Stimulated activated CD4-positive, alpha-beta T cell treated with anti-CD3 and anti-CD28 coated beads, Interleukin-12 subunit alpha, Interleukin-12 subunit beta, amount 100 ng/mL, for 4 hours (primary cell): ENCODE data around the gene EEFSEC.

Experiments used
- DNase-seq: peaks from one replicate; pipeline ENCODE4 v3.0.0-alpha.2; 2020

EEFSEC gene

GRCh38 chr3:128275316-128276145 lies 122.2 kb downstream of the EEFSEC start:
- DNase-seq, result no peak

GRCh38 chr3:128276146-128276435 lies 122.8 kb downstream of the EEFSEC start:
- no peak for DNase-seq

GRCh38 chr3:128276577-128277183 lies 123.4 kb downstream of the EEFSEC start:
- DNase-seq, result no peak

GRCh38 chr3:128277378-128278069 lies 124.2 kb downstream of the EEFSEC start:
- DNase-seq, result no peak

DNA sequence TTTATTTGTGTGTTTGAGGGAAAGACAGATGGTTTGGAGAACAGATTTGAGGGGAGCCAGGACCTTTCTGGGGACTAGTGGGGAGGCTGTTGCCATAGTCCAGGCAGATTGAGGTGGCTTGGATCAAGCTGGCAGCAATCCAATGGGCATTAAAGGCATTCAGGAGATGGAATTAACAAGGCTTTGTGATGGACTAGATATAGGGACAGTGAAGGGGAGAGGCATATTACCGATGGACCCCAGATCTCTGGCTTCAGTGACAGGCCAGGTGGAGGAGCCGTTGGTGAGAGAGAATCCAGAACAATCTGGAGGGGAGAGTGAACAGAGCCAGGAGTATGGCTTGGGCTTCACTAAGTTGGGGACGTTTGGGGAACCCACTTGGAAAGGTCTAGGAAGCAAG lies 124.8 kb downstream of the EEFSEC start:
- DNase-seq, result no peak

GRCh38 chr3:128278761-128279600 lies 125.7 kb downstream of the EEFSEC start:
- no peak for DNase-seq

- DNase-seq, result no peak
Observed at GRCh38 chr3:128279601-128279880, 126.3 kb downstream of the EEFSEC start.

DNA sequence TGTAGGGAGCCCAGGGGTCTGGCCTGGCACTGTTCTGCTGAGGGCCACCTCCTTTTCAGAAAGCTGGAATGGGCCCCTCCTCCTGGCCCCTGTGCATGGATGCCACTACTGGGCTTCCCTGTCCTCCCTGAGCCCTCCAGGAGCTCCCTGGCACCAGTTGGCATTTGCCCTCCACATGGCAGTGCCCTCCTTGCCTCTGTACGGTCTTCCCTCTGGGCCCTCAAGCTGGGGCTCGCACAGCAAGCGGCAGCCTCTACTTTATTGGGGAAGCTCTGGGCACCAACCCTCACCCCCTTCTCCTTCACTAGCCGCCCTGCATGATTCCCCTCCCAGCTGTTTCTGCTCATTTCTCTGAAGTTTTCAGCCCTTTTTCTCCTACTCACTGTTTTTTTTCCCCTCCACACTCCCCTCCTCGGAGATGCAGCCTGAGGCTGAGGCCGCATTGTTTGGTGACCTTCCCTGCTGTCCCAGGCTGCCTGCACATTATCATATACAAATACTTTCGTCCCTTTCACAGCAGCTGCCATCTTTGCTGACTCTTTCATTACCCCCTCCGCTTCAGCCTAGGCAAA lies 127.3 kb downstream of the EEFSEC start:
- DNase-seq, result no peak

- DNase-seq, result no peak
Observed at GRCh38 chr3:128281056-128281455, 127.8 kb downstream of the EEFSEC start.

DNA sequence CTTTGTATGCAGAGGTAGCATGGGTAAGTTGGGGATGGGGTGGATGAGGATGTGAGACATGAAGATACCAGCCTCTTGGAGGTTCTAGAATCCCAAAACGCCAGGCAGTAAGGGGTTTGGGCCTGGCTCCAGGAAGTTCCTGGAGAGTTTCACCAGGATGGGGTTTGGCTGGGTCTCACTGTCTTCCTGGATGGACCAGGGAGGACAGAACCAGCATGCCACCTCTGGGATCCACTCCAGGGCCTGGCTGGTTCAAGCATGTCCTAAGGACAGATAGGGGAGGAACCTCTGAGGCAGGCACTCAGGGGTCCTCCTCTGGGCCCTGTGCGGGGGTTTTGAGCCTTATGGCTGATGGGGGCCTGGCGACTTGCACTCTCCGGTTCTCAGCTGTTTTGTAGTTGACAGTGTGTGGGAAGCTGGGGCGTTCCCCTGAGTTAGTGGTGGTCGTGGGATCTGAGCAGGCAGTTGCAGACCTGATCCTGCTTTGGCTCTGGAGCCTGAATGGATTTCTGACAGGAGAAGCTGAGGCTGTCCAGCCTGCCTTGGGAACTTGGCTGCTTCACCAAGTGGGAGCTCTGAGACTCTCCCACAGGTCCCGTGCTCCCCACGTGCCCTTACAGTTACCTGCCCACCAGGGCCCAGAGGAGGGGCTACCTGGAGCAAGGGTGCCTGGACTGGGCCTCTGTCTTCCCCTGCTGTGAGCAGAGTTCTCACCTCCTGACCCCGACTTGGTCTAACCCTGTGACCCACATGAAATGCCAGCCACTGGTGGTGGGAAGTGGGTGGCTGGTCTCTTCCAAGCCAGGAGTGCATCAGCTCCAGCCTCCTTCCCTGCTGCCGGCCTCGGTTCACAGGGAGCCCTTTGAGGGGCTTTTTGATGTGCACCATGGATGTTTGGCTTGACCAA lies 128.4 kb downstream of the EEFSEC start:
- no peak for DNase-seq

GRCh38 chr3:128282380-128283196 lies 129.3 kb downstream of the EEFSEC start:
- DNase-seq, result no peak

GRCh38 chr3:128283421-128283820 lies 130.1 kb downstream of the EEFSEC start:
- no peak for DNase-seq

DNA sequence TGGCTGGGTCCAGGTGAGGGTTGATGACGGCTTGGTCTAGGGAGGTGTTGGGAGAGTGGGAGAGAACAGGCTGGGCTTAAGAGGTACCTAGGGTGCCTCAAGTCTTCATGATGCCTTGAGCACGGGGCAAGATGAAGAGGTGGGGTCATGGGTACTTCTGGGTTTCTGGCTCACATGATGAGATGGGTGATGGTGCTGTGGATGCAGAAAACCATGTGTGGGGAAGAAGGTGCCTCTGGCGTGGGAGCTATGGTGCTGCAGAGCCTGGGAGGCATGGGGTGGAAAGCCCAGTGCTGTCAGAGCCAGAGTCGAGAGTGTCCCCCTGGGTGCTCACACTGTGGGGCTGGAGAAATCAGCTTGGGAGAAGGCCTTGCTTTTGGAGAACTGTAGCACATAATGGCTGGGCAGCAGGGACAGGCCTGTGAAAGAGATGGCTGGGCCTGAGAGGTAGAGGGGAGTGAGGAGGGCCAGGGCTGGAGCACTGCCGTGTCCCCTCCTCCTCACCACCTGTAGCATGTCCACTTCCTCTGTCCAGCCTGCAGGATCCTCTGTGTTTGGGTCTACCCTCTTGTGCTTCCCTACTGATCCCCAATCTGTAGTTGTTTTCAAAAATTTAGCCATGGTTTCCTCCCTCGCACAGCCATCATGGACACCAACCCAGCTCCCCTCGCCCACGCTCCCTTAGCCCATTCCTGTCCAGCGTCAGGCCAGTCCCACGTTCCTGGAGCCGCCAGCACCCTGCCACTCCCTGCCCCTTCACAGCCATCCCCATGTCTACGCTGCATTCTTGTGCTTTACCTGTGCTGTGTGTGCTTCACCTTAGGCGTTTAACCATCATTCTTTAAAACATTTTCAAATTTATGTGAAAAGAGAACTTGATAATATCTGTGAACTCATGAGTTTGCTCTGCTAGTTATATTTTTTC lies 132.0 kb downstream of the EEFSEC start:
- no peak for DNase-seq

GRCh38 chr3:128285967-128286321 lies 132.7 kb downstream of the EEFSEC start:
- DNase-seq, result no peak

- DNase-seq, result no peak
Observed at GRCh38 chr3:128286691-128287090, 133.4 kb downstream of the EEFSEC start.

DNA sequence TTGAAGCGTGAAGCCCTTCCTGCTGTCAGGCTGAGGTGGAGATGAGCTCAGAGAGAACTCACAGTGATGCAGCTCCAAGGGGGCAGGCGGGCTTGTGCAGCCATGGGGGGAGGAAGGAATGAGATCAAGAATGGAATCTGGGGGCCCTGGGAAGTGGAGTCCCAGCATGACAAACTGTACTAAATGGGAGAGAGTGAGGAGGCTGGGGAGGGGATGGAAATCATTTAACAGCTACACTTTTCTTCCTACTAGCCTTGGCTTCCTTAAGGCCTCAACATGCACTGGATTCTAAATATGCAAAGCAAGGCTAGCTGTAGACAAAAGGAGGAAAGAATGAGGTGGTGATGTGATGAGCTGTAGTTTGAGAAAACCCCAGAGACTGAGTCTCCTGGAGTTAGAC lies 133.9 kb downstream of the EEFSEC start:
- DNase-seq, result no peak

DNA sequence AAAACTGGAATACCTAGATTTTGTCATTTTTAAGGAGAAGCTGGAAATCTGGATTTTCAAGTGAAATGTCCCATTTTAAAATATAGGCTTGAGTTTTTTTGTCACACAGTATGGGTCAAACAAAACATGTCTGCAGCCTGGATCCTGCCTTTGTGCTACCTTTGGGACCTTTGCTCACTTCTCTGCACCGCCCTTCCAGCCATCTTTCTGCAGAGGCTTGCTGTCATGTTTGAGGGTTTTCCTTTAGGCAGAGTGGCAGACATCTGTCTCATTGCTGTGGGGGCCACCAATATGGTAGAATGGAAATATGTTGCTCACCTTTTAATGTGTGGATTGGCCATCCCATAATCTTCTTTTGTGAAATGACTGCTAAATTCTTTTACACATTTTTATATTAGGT lies 136.3 kb downstream of the EEFSEC start:
- no peak for DNase-seq

GRCh38 chr3:128290484-128290883 lies 137.2 kb downstream of the EEFSEC start:
- DNase-seq, result no peak

GRCh38 chr3:128293930-128294329 lies 140.6 kb downstream of the EEFSEC start:
- no peak for DNase-seq

- DNase-seq, result no peak
Observed at GRCh38 chr3:128294999-128295468, 141.8 kb downstream of the EEFSEC start.
